ENCODE results near the gene PLA2G15. TPM values are rescaled to one million over a fixed set of nuclear protein-coding genes. Genes with fewer than 3 reads are reported as not detected.

PLA2G15 gene
- total and polyA plus RNA-seq, 2 donors (not counting 1 experiment from before 2014, with no cell fraction given) = 6.1 to 12.5 TPM

DNA sequence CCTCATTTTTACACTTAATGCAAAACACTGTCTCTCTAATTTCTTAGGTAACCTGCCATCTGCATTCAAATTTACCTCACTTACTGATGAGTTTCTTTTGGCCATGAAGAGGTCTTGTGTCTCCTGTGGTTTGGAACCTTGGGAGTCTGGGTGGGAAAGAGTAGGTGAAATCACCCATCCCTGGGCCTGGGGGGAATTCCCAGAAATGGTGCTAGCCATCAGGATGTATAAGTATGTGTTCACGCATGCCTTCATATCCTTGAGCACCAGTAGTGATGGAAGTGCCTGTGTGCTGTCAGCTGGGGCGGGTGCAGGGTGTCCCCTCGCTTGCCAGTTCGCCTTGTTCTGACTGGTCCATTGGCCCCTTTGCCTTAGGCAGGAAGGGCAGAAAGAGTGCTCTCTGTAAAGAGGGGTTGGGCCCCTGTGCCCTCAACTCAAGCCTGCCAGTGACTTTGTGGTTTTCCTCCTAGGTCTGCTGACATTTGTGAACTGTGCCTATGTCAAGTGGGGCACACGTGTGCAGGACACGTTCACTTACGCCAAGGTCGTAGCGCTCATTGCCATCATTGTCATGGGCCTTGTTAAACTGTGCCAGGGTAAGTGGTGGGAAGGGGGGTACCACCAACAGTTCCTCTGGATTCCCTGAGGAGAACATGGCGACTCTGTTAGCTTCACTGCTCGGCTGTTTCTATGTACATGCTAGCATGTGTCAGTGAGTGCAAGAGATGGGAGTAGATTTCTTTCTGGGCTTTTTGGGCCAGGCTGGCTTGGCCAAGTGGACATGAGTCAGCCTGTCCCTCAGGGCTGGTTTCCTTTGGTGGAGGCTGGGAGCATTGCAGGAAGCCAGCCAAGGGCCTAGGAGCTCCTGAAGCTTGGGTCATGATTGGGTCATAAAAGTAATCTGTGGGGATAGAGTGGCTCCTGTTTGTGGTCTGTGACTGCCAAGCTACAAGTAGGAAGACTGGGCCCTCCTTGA lies 42.4 kb downstream of the PLA2G15 start:
- H3K27ac ChIP-seq (ENCODE audit: low read length in 2 of 2) = peak overlapping the region; percentile 61 to 92
- no peaks in the 10 kb centered on the region for H3K27me3 Mint-ChIP-seq
- H3K36me3 ChIP-seq (replicated peaks in 1 of 2; ENCODE audit: control extremely low read depth in 1 of 2, control insufficient read depth in 1 of 2, extremely low read depth in 1 of 2, insufficient read depth in 2 of 2, low read length in 1 of 2) = peaks cover 2 to 37% of the 10 kb centered on the region in 2 experiments
- no peaks in the 10 kb centered on the region for H3K9me3 ChIP-seq (ENCODE audit: control extremely low read depth in 1 of 3, control insufficient read depth in 2 of 3, insufficient read depth in 1 of 3, low read length in 2 of 3)
- ChIA-PET POLR2A (interaction anchor here (0.6 to 1.0 kb wide), 4 partner anchors 16 to 600 kb away, joined by 3 to 6 read pairs (median 6); partner anchors contain the start of genes PRMT7 and SLC7A6OS), CTCF (interaction anchor here (0.7 to 10.2 kb wide), 5 partner anchors 23 to 1020 kb away, joined by 3 to 289 read pairs (median 15); partner anchors contain the start of genes PRMT7, SLC7A6 and SLC7A6OS)
- intact Hi-C loops (cut with micrococcal nuclease) = loop anchor here (2.0 to 5.0 kb wide), 3 partner anchors 40 to 289 kb away; partner anchors contain the start of genes DPEP2 and PLA2G15
- no peaks in the 10 kb centered on the region for H4K20me1 ChIP-seq (ENCODE audit: control insufficient read depth, insufficient read depth, low read length, poor library complexity, severe bottlenecking)
- WGBS (ENCODE audit: insufficient coverage) = 24% methylated on average over 11 of the region's 11 CpGs
- H3K4me1 Mint-ChIP-seq = peaks cover 81% of the 10 kb centered on the region
- H3K27ac Mint-ChIP-seq = peak overlapping the region; percentile 94
- H3K9me3 Mint-ChIP-seq (ENCODE audit: insufficient read depth) = no peaks in the 10 kb centered on the region
- peak overlapping the region; percentile 78 for H3K4me3 Mint-ChIP-seq
- H3K27me3 ChIP-seq (replicated peaks in 1 of 4; ENCODE audit: control extremely low read depth in 1 of 4, control insufficient read depth in 3 of 4, insufficient read depth in 4 of 4, low read length in 3 of 4) = no peaks in the 10 kb centered on the region
- no peak overlapping the region for H2AFZ ChIP-seq (ENCODE audit: insufficient read depth, low read depth, low read length, poor library complexity, severe bottlenecking)
- TF ChIP-seq, protein P1, sequence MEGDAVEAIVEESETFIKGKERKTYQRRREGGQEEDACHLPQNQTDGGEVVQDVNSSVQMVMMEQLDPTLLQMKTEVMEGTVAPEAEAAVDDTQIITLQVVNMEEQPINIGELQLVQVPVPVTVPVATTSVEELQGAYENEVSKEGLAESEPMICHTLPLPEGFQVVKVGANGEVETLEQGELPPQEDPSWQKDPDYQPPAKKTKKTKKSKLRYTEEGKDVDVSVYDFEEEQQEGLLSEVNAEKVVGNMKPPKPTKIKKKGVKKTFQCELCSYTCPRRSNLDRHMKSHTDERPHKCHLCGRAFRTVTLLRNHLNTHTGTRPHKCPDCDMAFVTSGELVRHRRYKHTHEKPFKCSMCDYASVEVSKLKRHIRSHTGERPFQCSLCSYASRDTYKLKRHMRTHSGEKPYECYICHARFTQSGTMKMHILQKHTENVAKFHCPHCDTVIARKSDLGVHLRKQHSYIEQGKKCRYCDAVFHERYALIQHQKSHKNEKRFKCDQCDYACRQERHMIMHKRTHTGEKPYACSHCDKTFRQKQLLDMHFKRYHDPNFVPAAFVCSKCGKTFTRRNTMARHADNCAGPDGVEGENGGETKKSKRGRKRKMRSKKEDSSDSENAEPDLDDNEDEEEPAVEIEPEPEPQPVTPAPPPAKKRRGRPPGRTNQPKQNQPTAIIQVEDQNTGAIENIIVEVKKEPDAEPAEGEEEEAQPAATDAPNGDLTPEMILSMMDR (IDR thresholded peaks at IDR 0.05) = no peak
- no peak for TF ChIP-seq EZH2 (IDR thresholded peaks at IDR 0.05; ENCODE audit: borderline replicate concordance, insufficient read depth, low read depth, low read length, poor library complexity, severe bottlenecking)
- ATAC-seq (ENCODE audit: low read depth) (peak; percentile 13), DNase-seq (peak; percentile 60)
- H3K79me2 ChIP-seq (ENCODE audit: control insufficient read depth, insufficient read depth, low read length) = peaks cover 69% of the 10 kb centered on the region
- H3K4me2 ChIP-seq (replicated peaks; ENCODE audit: low read depth, low read length, poor library complexity, severe bottlenecking) = peak overlapping the region; percentile 75
- H3K4me3 ChIP-seq (ENCODE audit: control extremely low read depth in 1 of 5, extremely low read depth in 1 of 5, insufficient read depth in 1 of 5, low read depth in 2 of 5, low read length in 4 of 5) = no peak overlapping the region
- H3K4me1 ChIP-seq (ENCODE audit: control insufficient read depth in 2 of 2, insufficient read depth in 2 of 2, low read length in 2 of 2) = peaks cover 78 to 97% of the 10 kb centered on the region in 2 donors
- peak overlapping the region; percentile 40 for H3K9ac ChIP-seq (ENCODE audit: low read length)

Data from B cell (primary cell).